GM12873 (cell line): ENCODE results near the gene LEMD1.

ENCODE experiments used
- TF ChIP-seq, protein P1 (sequence below): IDR thresholded peaks from 2 replicates; pipeline ENCODE4 v1.5.1; 2012; ENCODE audit warnings: low read depth, mild to moderate bottlenecking, moderate library complexity, low read length, control low read depth; ENCODE audit not compliant: insufficient read depth; ENCODE audit errors: missing control alignments

LEMD1 gene

DNA sequence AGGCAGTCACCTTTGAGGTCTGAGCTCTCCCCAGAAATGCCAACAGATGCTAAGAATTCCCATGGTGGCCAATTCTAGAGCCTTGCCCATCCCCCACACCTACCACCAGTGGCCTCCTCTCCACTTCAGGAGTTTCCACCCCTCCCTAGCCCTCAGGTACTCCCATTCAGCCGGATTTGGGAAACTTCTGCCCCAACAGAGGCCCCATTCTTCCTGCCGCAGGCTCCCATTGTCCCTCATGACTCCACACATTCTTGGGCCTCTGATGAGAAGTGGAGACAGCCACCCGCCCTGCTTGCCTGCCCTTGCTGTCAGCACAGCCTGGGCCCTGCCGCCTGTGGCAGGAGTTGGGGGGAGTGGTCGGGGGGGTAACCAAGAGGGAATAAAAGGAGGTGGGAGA lies 29.3 kb upstream of the LEMD1 start:
- TF ChIP-seq, protein P1, sequence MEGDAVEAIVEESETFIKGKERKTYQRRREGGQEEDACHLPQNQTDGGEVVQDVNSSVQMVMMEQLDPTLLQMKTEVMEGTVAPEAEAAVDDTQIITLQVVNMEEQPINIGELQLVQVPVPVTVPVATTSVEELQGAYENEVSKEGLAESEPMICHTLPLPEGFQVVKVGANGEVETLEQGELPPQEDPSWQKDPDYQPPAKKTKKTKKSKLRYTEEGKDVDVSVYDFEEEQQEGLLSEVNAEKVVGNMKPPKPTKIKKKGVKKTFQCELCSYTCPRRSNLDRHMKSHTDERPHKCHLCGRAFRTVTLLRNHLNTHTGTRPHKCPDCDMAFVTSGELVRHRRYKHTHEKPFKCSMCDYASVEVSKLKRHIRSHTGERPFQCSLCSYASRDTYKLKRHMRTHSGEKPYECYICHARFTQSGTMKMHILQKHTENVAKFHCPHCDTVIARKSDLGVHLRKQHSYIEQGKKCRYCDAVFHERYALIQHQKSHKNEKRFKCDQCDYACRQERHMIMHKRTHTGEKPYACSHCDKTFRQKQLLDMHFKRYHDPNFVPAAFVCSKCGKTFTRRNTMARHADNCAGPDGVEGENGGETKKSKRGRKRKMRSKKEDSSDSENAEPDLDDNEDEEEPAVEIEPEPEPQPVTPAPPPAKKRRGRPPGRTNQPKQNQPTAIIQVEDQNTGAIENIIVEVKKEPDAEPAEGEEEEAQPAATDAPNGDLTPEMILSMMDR = no peak

DNA sequence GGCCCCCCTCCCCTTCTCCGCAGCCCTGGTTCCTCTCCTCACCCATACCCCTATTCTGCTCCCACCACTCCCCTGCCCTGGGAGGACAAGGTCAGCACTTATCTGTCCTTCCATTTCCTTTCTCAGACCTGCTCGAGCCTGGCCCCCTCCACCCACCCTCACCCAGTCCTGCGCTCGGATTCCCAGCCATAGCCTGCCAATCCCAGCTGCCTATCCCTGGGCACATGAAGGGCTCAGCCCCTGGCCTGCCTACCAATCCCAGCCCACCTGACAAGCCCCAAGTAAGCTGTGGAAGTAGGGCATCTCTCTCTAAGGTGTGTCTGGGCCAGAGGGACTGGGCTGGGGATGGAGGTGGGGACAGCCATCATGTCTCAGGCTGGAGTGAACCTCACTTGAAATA lies 28.6 kb upstream of the LEMD1 start:
- TF ChIP-seq, protein P1 = no peak

DNA sequence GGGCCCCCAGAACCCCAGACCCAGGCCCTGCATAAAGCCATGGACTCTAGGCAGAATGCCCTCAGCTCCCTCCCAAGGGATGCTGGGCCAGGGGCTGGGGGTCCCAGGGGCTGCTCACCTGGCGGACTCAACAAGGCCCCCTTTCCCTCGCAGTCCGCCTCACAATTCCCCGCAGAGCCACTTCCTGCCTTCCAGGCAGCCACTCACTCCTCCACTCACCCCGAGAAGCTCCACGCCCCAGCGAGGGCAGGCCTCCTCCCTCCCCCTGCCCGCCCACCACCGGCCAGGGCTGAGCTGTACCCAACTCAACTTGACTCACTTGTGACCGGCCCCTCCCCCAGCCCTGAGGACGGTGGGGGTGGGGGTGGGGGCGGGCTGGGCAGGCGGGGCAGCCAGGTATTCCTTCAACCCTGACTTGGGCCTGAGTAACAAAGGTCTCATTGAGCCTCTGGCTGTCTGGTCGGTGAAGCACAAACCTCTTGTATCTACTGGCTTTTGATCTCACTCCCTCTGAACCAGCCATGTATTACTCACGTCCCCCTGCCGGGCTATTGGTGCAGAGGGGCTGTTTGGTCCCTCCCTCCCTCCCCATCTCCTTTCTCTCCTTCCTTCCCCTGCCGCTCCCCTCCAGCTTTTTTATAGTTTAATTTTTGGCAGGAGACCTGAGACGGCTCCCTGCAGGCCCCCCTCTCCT lies 28.0 kb upstream of the LEMD1 start:
- TF ChIP-seq, protein P1 = no peak

DNA sequence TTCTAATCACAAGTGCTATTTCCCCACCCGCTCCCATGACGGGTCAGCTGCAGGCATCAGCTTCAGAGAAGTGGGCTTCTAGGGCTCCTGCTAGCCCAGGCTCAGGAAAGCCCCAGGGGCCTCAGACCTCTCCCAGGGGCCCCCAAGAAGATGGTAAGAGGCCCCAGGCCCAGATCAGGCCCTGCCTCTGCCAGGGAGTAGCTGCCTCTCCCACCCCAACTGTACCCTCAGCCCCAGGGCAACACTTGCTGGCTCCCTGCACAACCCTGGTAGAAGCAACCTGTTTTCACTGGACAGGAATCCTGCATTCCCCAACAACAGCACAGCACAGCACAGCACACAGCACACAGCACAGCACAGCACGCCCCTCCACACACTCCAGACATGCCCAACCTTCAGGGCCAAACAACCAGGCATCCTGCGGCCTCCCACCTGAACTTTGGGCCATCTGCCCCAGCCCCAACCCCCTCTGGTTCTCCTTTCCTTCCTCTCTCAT lies 27.4 kb upstream of the LEMD1 start:
- TF ChIP-seq, protein P1 = no peak

DNA sequence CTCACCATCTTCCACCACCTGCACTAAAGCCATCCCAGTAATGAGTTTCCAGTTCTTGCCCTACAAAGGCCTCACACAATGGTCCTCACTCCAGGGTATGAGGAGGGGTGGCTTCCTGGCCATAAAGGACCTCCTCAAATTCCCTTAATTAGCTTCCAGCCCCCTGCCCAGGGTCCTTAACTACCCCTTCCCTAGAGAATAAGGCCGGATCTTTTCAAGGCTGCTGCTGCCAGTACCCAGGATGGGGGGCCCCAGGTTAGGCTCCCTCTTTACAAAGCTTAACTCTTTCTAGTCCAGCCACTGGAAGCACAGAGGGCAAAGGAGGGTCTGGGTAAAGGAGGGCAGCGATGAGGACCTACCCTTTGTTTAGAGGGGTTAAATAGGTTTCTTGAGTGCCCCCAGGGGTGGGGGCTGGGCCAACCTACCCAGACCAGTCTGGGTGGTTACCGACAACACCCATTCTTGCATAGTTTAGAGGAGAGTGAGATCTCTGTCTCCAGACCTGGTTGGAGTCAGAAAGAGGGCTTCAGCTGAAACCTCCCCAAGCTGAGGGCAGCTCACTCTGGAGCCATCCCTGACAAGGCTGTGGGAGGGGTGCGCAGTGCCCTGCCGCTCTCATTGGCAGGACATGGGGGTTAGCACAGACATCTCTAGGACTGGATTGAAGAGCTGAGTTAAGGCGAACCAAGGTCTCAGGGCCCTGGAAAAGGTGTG lies 26.8 kb upstream of the LEMD1 start:
- TF ChIP-seq, protein P1 = no peak

DNA sequence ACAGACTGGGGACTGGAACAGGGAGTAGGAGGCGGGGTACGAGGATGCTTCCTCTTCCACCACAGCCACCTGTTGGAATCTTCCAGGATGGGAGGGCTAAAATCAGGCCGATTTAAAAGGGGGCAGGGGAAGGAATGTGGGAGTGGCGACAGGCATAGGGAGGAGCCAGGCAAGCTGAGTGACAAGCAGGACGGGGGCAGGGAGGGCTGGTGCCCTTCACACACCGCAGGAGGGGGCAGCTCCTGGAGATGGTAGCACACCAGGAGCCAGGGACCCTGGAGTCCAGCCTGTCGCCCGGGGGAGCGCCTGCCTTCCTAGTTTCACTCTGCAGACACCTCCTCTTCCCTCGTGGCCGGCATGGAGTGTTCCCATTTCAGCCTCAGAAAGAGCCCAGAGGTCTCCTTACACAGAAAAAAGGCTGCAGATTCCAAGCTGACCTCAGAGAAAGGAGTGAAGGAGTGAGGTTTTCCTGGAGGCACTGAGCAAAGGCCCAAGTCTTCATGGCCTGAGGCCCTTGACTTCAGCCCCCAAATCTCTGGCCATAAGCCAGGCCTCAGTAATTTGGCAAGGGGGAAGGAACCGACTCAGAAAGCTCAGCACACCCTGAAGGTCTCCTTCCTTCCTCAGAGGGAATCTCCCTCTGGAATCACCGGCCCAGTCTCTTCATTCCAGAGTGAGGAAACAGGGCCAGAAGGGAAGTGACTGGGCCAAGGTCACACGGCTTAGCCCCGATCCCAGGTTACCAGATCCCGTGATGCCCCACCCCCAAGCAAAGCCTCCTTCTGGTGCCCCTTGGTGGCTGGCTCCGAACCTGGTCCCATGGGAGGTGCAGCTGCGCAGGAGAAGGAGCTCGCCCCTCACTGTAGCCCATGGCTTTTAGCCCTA lies 25.8 kb upstream of the LEMD1 start:
- TF ChIP-seq, protein P1 = no peak

DNA sequence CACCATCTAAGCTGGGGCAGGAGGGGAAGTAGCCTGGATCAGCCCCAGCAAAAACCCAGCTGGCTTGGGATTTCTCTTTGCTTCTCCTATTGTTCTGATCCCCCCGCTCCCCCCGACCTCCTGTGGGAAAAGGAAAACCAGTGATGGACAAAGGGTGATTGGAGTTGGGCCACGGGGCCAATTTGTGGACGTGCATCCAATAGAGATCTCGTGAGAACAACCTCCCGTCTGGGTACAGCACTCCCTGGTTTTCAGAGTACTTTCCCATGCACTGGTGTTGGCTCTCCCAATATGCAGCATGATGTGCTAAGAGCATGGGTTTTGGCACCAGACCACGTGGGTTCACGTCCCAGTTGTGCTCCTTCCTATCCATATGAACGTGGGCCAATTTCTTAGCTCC lies 25.0 kb upstream of the LEMD1 start:
- TF ChIP-seq, protein P1 = no peak
